Thoracic aorta (tissue), 2 donors: ENCODE data around the gene RGP1. TPM values are rescaled to one million over a fixed set of nuclear protein-coding genes. Genes with fewer than 3 reads are reported as not detected.
A peak's percentile ranks its signal among the peaks of the same experiment; 100 is the strongest.

ENCODE experiments used
- ATAC-seq: fragments of 150-250 bp; one replicate; pipeline ENCODE4 v1.8.0; 2017; ENCODE audit warnings: low read depth; ENCODE audit not compliant: insufficient number of reproducible peaks, low FRiP score
- DNase-seq: peaks from one replicate; pipeline ENCODE4 v3.0.0-alpha.2; 2020; ENCODE audit warnings: low spot score
- H3K27ac ChIP-seq, 2 donors: fragments of 200-600 bp; sonication (generic); 1 replicate in 1 of 2; 2 replicates in 1 of 2; pipeline ENCODE4 v1.5.1; 2016; ENCODE audit warnings: mild to moderate bottlenecking in 2 of 2, moderate library complexity in 2 of 2
- H3K27me3 ChIP-seq: fragments of 200-600 bp; sonication (generic); replicated peaks from 2 replicates; pipeline ENCODE4 v1.6.0; 2016; ENCODE audit warnings: mild to moderate bottlenecking; ENCODE audit not compliant: insufficient read depth
- H3K36me3 ChIP-seq: fragments of 200-600 bp; sonication (generic); one replicate; pipeline ENCODE4 v1.5.1; 2016
- H3K4me1 ChIP-seq, 2 donors: fragments of 200-600 bp; sonication (generic); 1 replicate in 1 of 2; 2 replicates in 1 of 2; pipeline versions ENCODE4 v1.5.1 to v1.6.0; 2016; ENCODE audit warnings: low read depth in 2 of 2, mild to moderate bottlenecking in 1 of 2; ENCODE audit not compliant: control insufficient read depth in 1 of 2
- H3K4me3 ChIP-seq: fragments of 200-600 bp; sonication (generic); 2 replicates; pipeline ENCODE4 v1.5.1; 2016; ENCODE audit warnings: mild to moderate bottlenecking
- H3K9me3 ChIP-seq: fragments of 200-600 bp; sonication (generic); 2 replicates; pipeline ENCODE4 v1.5.1; 2016
- CTCF ChIP-seq: fragments of 200-600 bp; sonication (generic); IDR thresholded peaks from one replicate; pipeline ENCODE4 v1.5.1; 2019; ENCODE audit warnings: antibody characterized with exemption
- total RNA-seq, 2 donors: library from RNA; depleted of rRNA; stranded (reverse); fragments of >200 nt; gene quantifications; one replicate each; pipeline versions ENCODE4 v1.1.0 to v1.2.3, GENCODE V29; 2016

RGP1 gene
- total RNA-seq, 2 donors from 2014 or later, result 23.0 to 24.5 TPM

GRCh38 chr9:35723426-35723825, 25.7 kb upstream of the RGP1 start:
- H3K4me1 ChIP-seq, result peaks cover 11 to 31% of the 10 kb centered on the region in 2 donors
- peak overlapping the region in 1 of 2 donors; percentile 13 for H3K27ac ChIP-seq
- peaks cover 70% of the 10 kb centered on the region for H3K36me3 ChIP-seq
- no peaks in the 10 kb centered on the region for H3K9me3 ChIP-seq
- TF ChIP-seq CTCF, result no peak
- no peak overlapping the region for H3K4me3 ChIP-seq
- DNase-seq, result no peak
- ATAC-seq, result no peak
- no peaks in the 10 kb centered on the region for H3K27me3 ChIP-seq

- peaks cover 66% of the 10 kb centered on the region for H3K36me3 ChIP-seq
- H3K27me3 ChIP-seq, result no peaks in the 10 kb centered on the region
- H3K27ac ChIP-seq, result peak overlapping the region in 1 of 2 donors; percentile 99
- ATAC-seq (no peak), DNase-seq (no peak)
- TF ChIP-seq CTCF, result no peak
- peaks cover 14 to 36% of the 10 kb centered on the region in 2 donors for H3K4me1 ChIP-seq
- H3K9me3 ChIP-seq, result no peaks in the 10 kb centered on the region
- H3K4me3 ChIP-seq, result no peak overlapping the region
These were observed 25.2 kb upstream of the RGP1 start for GRCh38 chr9:35723908-35724307.

- DNase-seq (no peak), ATAC-seq (no peak)
- H3K4me3 ChIP-seq, result no peak overlapping the region
- peaks cover 51% of the 10 kb centered on the region for H3K36me3 ChIP-seq
- H3K4me1 ChIP-seq, result peaks cover 20 to 49% of the 10 kb centered on the region in 2 donors
- TF ChIP-seq CTCF, result no peak
- H3K27me3 ChIP-seq, result no peaks in the 10 kb centered on the region
- peak overlapping the region; percentile 99 for H3K27ac ChIP-seq
- no peaks in the 10 kb centered on the region for H3K9me3 ChIP-seq
These were observed 23.7 kb upstream of the RGP1 start for GRCh38 chr9:35725362-35725761.

- Histone ChIP-seq H3K9me3 (no peaks in the 10 kb centered on the region), H3K4me1 (peaks cover 20 to 55% of the 10 kb centered on the region in 2 donors), H3K36me3 (peaks cover 35% of the 10 kb centered on the region), H3K27me3 (no peaks in the 10 kb centered on the region), H3K27ac (peak overlapping the region; percentile 99), H3K4me3 (peak overlapping the region; percentile 86)
- peak; percentile 28 for TF ChIP-seq CTCF
- ATAC-seq (no peak), DNase-seq (peak; percentile 67)
These were observed 22.2 kb upstream of the RGP1 start for GRCh38 chr9:35726931-35727330.

GRCh38 chr9:35727676-35728040, 21.4 kb upstream of the RGP1 start:
- TF ChIP-seq CTCF, result no peak
- Histone ChIP-seq H3K4me3 (peak overlapping the region; percentile 86), H3K9me3 (no peaks in the 10 kb centered on the region), H3K4me1 (peaks cover 20 to 55% of the 10 kb centered on the region in 2 donors), H3K27me3 (no peaks in the 10 kb centered on the region), H3K36me3 (peaks cover 28% of the 10 kb centered on the region), H3K27ac (peak overlapping the region; percentile 99)
- DNase-seq (no peak), ATAC-seq (no peak)
